ENCODE results near the gene ZBTB39.
"Not testable (repeated sequence)": the region's sequence is repeated elsewhere in the genome, so short reads cannot be mapped to it uniquely, and the experiment has no call there.

- not testable (repeated sequence) for TF ChIP-seq PKNOX1 (IDR thresholded peaks at IDR 0.05); CTBP1 (IDR thresholded peaks at IDR 0.05; ENCODE audit: borderline replicate concordance); LEF1 (IDR thresholded peaks at IDR 0.05; ENCODE audit: borderline replicate concordance); TARDBP (IDR thresholded peaks at IDR 0.05); ELF4 (IDR thresholded peaks at IDR 0.05); FOXM1 (IDR thresholded peaks at IDR 0.05; ENCODE audit: borderline replicate concordance); SP1 (IDR thresholded peaks at IDR 0.05); BHLHE40 (IDR thresholded peaks at IDR 0.05; ENCODE audit: borderline replicate concordance); ZNF384 (IDR thresholded peaks at IDR 0.05)
These were observed 40.2 kb downstream of the ZBTB39 start for GRCh38 chr12:56965997-56966642.

All from HEK293T (cell line).